Measurements from ENCODE around the gene THOC6.
A peak's percentile ranks its signal among the peaks of the same experiment; 100 is the strongest.
"Not testable (repeated sequence)": the region's sequence is repeated elsewhere in the genome, so short reads cannot be mapped to it uniquely, and the experiment has no call there.

The THOC6 gene

GRCh38 chr16:3057181-3058138 is 33.6 kb downstream of the THOC6 start:
- no peak for DNase-seq

GRCh38 chr16:3058139-3059030 is 34.5 kb downstream of the THOC6 start:
- peak; percentile 75 for DNase-seq

GRCh38 chr16:3059041-3059722 is 35.3 kb downstream of the THOC6 start:
- DNase-seq, result peak; percentile 98

- DNase-seq, result no peak
Measured at GRCh38 chr16:3059723-3060242, 35.9 kb downstream of the THOC6 start.

- DNase-seq, result no peak
Measured at GRCh38 chr16:3060339-3061127, 36.7 kb downstream of the THOC6 start.

- no peak for DNase-seq
Measured at GRCh38 chr16:3062553-3062952, 38.7 kb downstream of the THOC6 start.

- no peak for DNase-seq
Measured at GRCh38 chr16:3063625-3064386, 40.0 kb downstream of the THOC6 start.

- DNase-seq, result no peak
Measured at GRCh38 chr16:3065069-3065741, 41.4 kb downstream of the THOC6 start, which contains the start of gene IL32. TSS of gene IL32 (plus strand) at chr16:3065640. CDS start at chr16:3065812, 172 bp downstream.

- no peak for DNase-seq
Measured at GRCh38 chr16:3065742-3066439, 42.1 kb downstream of the THOC6 start.

GRCh38 chr16:3066440-3066748 is 42.6 kb downstream of the THOC6 start:
- no peak for DNase-seq

GRCh38 chr16:3068487-3068886 is 44.7 kb downstream of the THOC6 start:
- no peak for DNase-seq

GRCh38 chr16:3069146-3069545 is 45.3 kb downstream of the THOC6 start:
- not testable (repeated sequence) for DNase-seq

GRCh38 chr16:3070608-3071111 is 46.8 kb downstream of the THOC6 start:
- no peak for DNase-seq

GRCh38 chr16:3071655-3072054 is 47.8 kb downstream of the THOC6 start:
- no peak for DNase-seq

- not testable (repeated sequence) for DNase-seq
Measured at GRCh38 chr16:3072148-3072547, 48.3 kb downstream of the THOC6 start.

GRCh38 chr16:3072576-3073263 is 48.9 kb downstream of the THOC6 start:
- DNase-seq, result not testable (repeated sequence)

GRCh38 chr16:3073448-3073847 is 49.6 kb downstream of the THOC6 start:
- no peak for DNase-seq

GRCh38 chr16:3074860-3075522 is 51.2 kb downstream of the THOC6 start:
- DNase-seq, result no peak
